Upper lobe of right lung (tissue), 1 donor: ENCODE results near the gene MPHOSPH9. TPM values are rescaled to one million over a fixed set of nuclear protein-coding genes. Genes with fewer than 3 reads are reported as not detected.

Experiments
- ATAC-seq: fragments of 200-7000 bp; cut with Tn5 transposase; one replicate; pipeline ENCODE4 v1.9.1; 2020; ENCODE audit warnings: mild to moderate bottlenecking, moderate library complexity
- DNase-seq: peaks from one replicate; pipeline ENCODE4 v3.0.0-alpha.2; 2020
- H3K27ac ChIP-seq: fragments of 200-600 bp; one replicate; pipeline ENCODE4 v1.8.0; 2022
- H3K27me3 ChIP-seq: fragments of 200-600 bp; one replicate; pipeline ENCODE4 v1.8.0; 2022; ENCODE audit warnings: mild to moderate bottlenecking
- H3K36me3 ChIP-seq: fragments of 200-600 bp; one replicate; pipeline ENCODE4 v1.8.0; 2022
- H3K4me1 ChIP-seq: fragments of 200-600 bp; one replicate; pipeline ENCODE4 v1.8.0; 2022
- H3K4me3 ChIP-seq: fragments of 200-600 bp; one replicate; pipeline ENCODE4 v1.8.0; 2022; ENCODE audit warnings: mild to moderate bottlenecking
- H3K9me3 ChIP-seq: fragments of 200-600 bp; one replicate; pipeline ENCODE4 v1.8.0; 2022
- CTCF ChIP-seq: fragments of 200-600 bp; IDR thresholded peaks from one replicate; pipeline ENCODE4 v1.8.0; 2022; ENCODE audit warnings: antibody characterized with exemption
- intact Hi-C: fragments of 100-400 bp; cut with DNase I; formaldehyde crosslinking; loops from one replicate; pipeline ENCODE4 v1.11.0; 2022
- total RNA-seq: library from RNA; stranded (reverse); fragmentation: NEBNext Ultra II Directional; extraction: Animal tissue kit (Norgen Biotek cat#: 25700); gene quantifications from one replicate; pipeline ENCODE4 v1.2.1, GENCODE V29; 2021
- donor health status: DM: no; HTN: yes; CAD: no; lungs with severe emphysema.

Gene MPHOSPH9
- total RNA-seq, 1 donor from 2014 or later, result 20.3 TPM

- intact Hi-C loops, result no loop called here
- peak; percentile 33 for TF ChIP-seq CTCF
- H3K4me3 ChIP-seq, result peak overlapping the region; percentile 69
- DNase-seq, result peak; percentile 90
- no peaks in the 10 kb centered on the region for H3K36me3 ChIP-seq
- H3K27me3 ChIP-seq, result no peaks in the 10 kb centered on the region
- H3K27ac ChIP-seq, result peak overlapping the region; percentile 78
- H3K4me1 ChIP-seq, result peaks cover 33% of the 10 kb centered on the region
- no peaks in the 10 kb centered on the region for H3K9me3 ChIP-seq
- ATAC-seq, result peak; percentile 82
These were observed 38.2 kb upstream of the MPHOSPH9 start for GRCh38 chr12:123271001-123271668.

- Histone ChIP-seq H3K9me3 (no peaks in the 10 kb centered on the region), H3K4me3 (peak overlapping the region; percentile 69), H3K4me1 (peaks cover 33% of the 10 kb centered on the region), H3K36me3 (no peaks in the 10 kb centered on the region), H3K27me3 (no peaks in the 10 kb centered on the region), H3K27ac (peak overlapping the region; percentile 78)
- intact Hi-C loops, result no loop called here
- no peak for TF ChIP-seq CTCF
- ATAC-seq (no peak), DNase-seq (peak; percentile 72)
These were observed 37.5 kb upstream of the MPHOSPH9 start for GRCh38 chr12:123270214-123271000.

- intact Hi-C loops, result no loop called here
- peak overlapping the region; percentile 69 for H3K4me3 ChIP-seq
- no peaks in the 10 kb centered on the region for H3K27me3 ChIP-seq
- DNase-seq (no peak), ATAC-seq (peak; percentile 1)
- H3K27ac ChIP-seq, result peak overlapping the region; percentile 78
- no peaks in the 10 kb centered on the region for H3K9me3 ChIP-seq
- TF ChIP-seq CTCF, result no peak
- H3K36me3 ChIP-seq, result peaks cover 4% of the 10 kb centered on the region
- H3K4me1 ChIP-seq, result peaks cover 33% of the 10 kb centered on the region
These were observed 36.9 kb upstream of the MPHOSPH9 start for GRCh38 chr12:123269896-123270213.

- Histone ChIP-seq H3K27me3 (no peaks in the 10 kb centered on the region), H3K4me1 (peaks cover 33% of the 10 kb centered on the region), H3K27ac (peak overlapping the region; percentile 78), H3K36me3 (peaks cover 9% of the 10 kb centered on the region), H3K4me3 (peak overlapping the region; percentile 69), H3K9me3 (no peaks in the 10 kb centered on the region)
- ATAC-seq (peak; percentile 34), DNase-seq (peak; percentile 79)
- TF ChIP-seq CTCF, result peak; percentile 18
- intact Hi-C loops, result no loop called here
These were observed 36.5 kb upstream of the MPHOSPH9 start for GRCh38 chr12:123269395-123269892.

GRCh38 chr12:123268850-123269249 lies 35.9 kb upstream of the MPHOSPH9 start:
- Histone ChIP-seq H3K4me1 (peaks cover 33% of the 10 kb centered on the region), H3K27ac (peak overlapping the region; percentile 78), H3K36me3 (peaks cover 12% of the 10 kb centered on the region), H3K9me3 (no peaks in the 10 kb centered on the region), H3K4me3 (no peak overlapping the region), H3K27me3 (no peaks in the 10 kb centered on the region)
- intact Hi-C loops, result no loop called here
- TF ChIP-seq CTCF, result no peak
- no peak for ATAC-seq
- DNase-seq, result no peak
